GM12878 (cell line): ENCODE measurements around the gene RANBP9. TPM values are rescaled to one million over a fixed set of nuclear protein-coding genes. Genes with fewer than 3 reads are reported as not detected.
A peak's percentile ranks its signal among the peaks of the same experiment; 100 is the strongest.

Experiments
- ATAC-seq: fragments of 200-7000 bp; cut with Tn5 transposase; 3 replicates; pipeline ENCODE4 v1.9.1; 2020; ENCODE audit warnings: mild to moderate bottlenecking, moderate library complexity
- BruUV-seq: library from RNA; stranded (reverse); fragments of 400-500 nt; replicated peaks from 2 replicates; lab custom pipeline; 2021; lab: Mats Ljungman, UMichigan
- CTCF ChIA-PET: fragments of 300-600 bp; sonication (Branson Sonifier 250); formaldehyde crosslinking; extraction: SDS; loops from one replicate; lab custom pipeline; 2021; ENCODE audit warnings: inconsistent platforms; lab: Yijun Ruan, JAX
- POLR2A ChIA-PET: fragments of 350-600 bp; formaldehyde crosslinking; extraction: SDS; loops from one replicate; lab custom pipeline; 2021; ENCODE audit warnings: inconsistent platforms; lab: Charles Lee
- RAD21 ChIA-PET: fragments of 300-600 bp; sonication (Branson Sonifier 250); formaldehyde crosslinking; loops from one replicate; lab custom pipeline; 2023; ENCODE audit warnings: antibody characterized with exemption; ENCODE audit not compliant: unreplicated experiment; lab: Charles Lee
- SMC1A ChIA-PET: fragments of 300-600 bp; sonication (Branson Sonifier 250); formaldehyde crosslinking; loops from one replicate; lab custom pipeline; 2023; ENCODE audit not compliant: unreplicated experiment, uncharacterized antibody; lab: Charles Lee
- DNase-seq: peaks from one replicate; pipeline ENCODE4 v3.0.0-alpha.2; 2011; ENCODE audit warnings: low read depth, low spot score
- FAIRE-seq: peaks from 3 replicates; lab custom pipeline; 2011; peaks lifted over from hg19 to GRCh38; lab: Jason Lieb, UNC
- H2AFZ ChIP-seq: 2 replicates; pipeline ENCODE4 v1.6.0; 2011; ENCODE audit warnings: low read depth, low read length, control low read depth; ENCODE audit not compliant: control insufficient read depth
- H3K27ac ChIP-seq: 2 replicates; pipeline ENCODE4 v1.5.1; 2011; ENCODE audit warnings: control low read depth; ENCODE audit not compliant: control insufficient read depth, insufficient read depth
- H3K27me3 ChIP-seq, 2 experiments: replicated peaks in 1 of 2; 2 replicates each; pipeline versions ENCODE4 v1.6.0 to v1.6.1; 2011; ENCODE audit warnings: low read length in 1 of 2; ENCODE audit not compliant: control insufficient read depth in 2 of 2, insufficient read depth in 2 of 2
- H3K36me3 ChIP-seq, 2 experiments: 2 replicates each; pipeline ENCODE4 v1.5.1; 2011; ENCODE audit warnings: low read length in 1 of 2; ENCODE audit not compliant: control insufficient read depth in 2 of 2, insufficient read depth in 2 of 2
- H3K4me1 ChIP-seq: 2 replicates; pipeline ENCODE4 v1.6.1; 2011; ENCODE audit warnings: mild to moderate bottlenecking, low read length, moderate library complexity, mixed read lengths; ENCODE audit not compliant: control insufficient read depth, insufficient read depth
- H3K4me2 ChIP-seq: 2 replicates; pipeline ENCODE4 v1.6.0; 2011; ENCODE audit warnings: control low read depth; ENCODE audit not compliant: control insufficient read depth, insufficient read depth
- H3K4me3 ChIP-seq: fragments of 200-600 bp; sonication (generic); 2 replicates; pipeline ENCODE4 v1.5.1; 2016
- H3K79me2 ChIP-seq: 2 replicates; pipeline ENCODE4 v1.6.0; 2011; ENCODE audit warnings: low read length; ENCODE audit not compliant: control insufficient read depth, insufficient read depth
- H3K9ac ChIP-seq: 2 replicates; pipeline ENCODE4 v1.8.0; 2011; ENCODE audit warnings: low read length, control low read depth, mixed read lengths; ENCODE audit not compliant: control insufficient read depth, insufficient read depth
- H3K9me3 ChIP-seq: replicated peaks from 3 replicates; pipeline ENCODE4 v1.5.1; 2011; ENCODE audit warnings: mild to moderate bottlenecking, low read length; ENCODE audit not compliant: control insufficient read depth, insufficient read depth
- H4K20me1 ChIP-seq: 2 replicates; pipeline ENCODE4 v1.6.0; 2011; ENCODE audit not compliant: control insufficient read depth, insufficient read depth
- ATF2 ChIP-seq: IDR thresholded peaks from 2 replicates; pipeline ENCODE4 v1.6.1; 2012; ENCODE audit warnings: low read length, inconsistent platforms
- BCL11A ChIP-seq: IDR thresholded peaks from 2 replicates; pipeline ENCODE4 v1.6.1; 2011; ENCODE audit warnings: low read depth, low read length
- E2F8 ChIP-seq: fragments of 450-650 bp; IDR thresholded peaks from 2 replicates; pipeline ENCODE4 v1.6.1; 2018; ENCODE audit warnings: mild to moderate bottlenecking, low read depth, moderate library complexity; ENCODE audit not compliant: partially characterized antibody
- ELK1 ChIP-seq: IDR thresholded peaks from 2 replicates; pipeline ENCODE4 v1.6.1; 2012; ENCODE audit warnings: low read depth, low read length, improper control_type of control experiment
- GABPA ChIP-seq: IDR thresholded peaks from 2 replicates; pipeline ENCODE4 v1.6.1; 2014; ENCODE audit warnings: antibody characterized with exemption, low read depth, mild to moderate bottlenecking, inconsistent platforms
- SRF ChIP-seq, 2 experiments: IDR thresholded peaks; 2 replicates each; pipeline ENCODE4 v1.6.1; 2011; ENCODE audit warnings: low read depth in 2 of 2, low read length in 2 of 2, mild to moderate bottlenecking in 1 of 2, moderate library complexity in 1 of 2
- STAT1 ChIP-seq: fragments of 450-650 bp; conservative IDR thresholded peaks from 2 replicates; pipeline ENCODE4 v1.6.1; 2014; ENCODE audit warnings: antibody characterized with exemption, mild to moderate bottlenecking
- TARDBP ChIP-seq: IDR thresholded peaks from 2 replicates; pipeline ENCODE4 v1.6.1; 2016; ENCODE audit warnings: borderline replicate concordance
- ZNF384 ChIP-seq: IDR thresholded peaks from 2 replicates; pipeline ENCODE4 v1.6.1; 2012; ENCODE audit warnings: low read depth, mild to moderate bottlenecking, low read length, improper control_type of control experiment, borderline replicate concordance
- ZSCAN29 ChIP-seq: fragments of 450-650 bp; IDR thresholded peaks from 2 replicates; pipeline ENCODE4 v1.6.1; 2017; ENCODE audit warnings: mild to moderate bottlenecking, moderate library complexity
- WGBS: methylation state at CpG from one replicate; pipeline ENCODE4 v1.1.6; 2016; ENCODE audit warnings: low lambda C conversion rate; ENCODE audit not compliant: insufficient replicate concordance, insufficient coverage; ENCODE audit errors: missing lambda C conversion rate; 5-methylcytosine and 5-hydroxymethylcytosine counted together
- in situ Hi-C: fragments of 300-500 bp; cut with MboI; formaldehyde crosslinking; loops from 9 replicates; pipeline ENCODE4 v1.14.3; 2018; ENCODE audit warnings: mixed read lengths
- intact Hi-C: fragments of 100-400 bp; cut with micrococcal nuclease; formaldehyde crosslinking; loops from one replicate; pipeline ENCODE4 v1.14.2; 2022; ENCODE audit not compliant: unreplicated experiment
- polyA plus RNA-seq, 11 experiments: library from polyadenylated mRNA; depleted of rRNA in 4 of 11; unstranded in 6 of 11; stranded (reverse) in 5 of 11; fragments of >200 nt; fragmentation: Nextera tagmentation in 4 of 11; fragmentation: Illumina TruSeq in 1 of 11; extraction: Ambion mirVana in 4 of 11; extraction: Trizol in 1 of 11; gene quantifications; 1 replicate in 1 of 11; 2 replicates in 10 of 11; pipeline versions ENCODE4 v1.2.1 to v1.2.3, GENCODE V29; 2011 to 2016; ENCODE audit warnings: inconsistent platforms in 2 of 11, missing spikeins in 2 of 11, low read depth in 1 of 11
- total RNA-seq, 4 experiments: library from RNA; depleted of rRNA in 3 of 4; stranded (reverse); fragments of >200 nt in 3 of 4; fragmentation: Illumina TruSeq in 1 of 4; extraction: Trizol in 1 of 4; gene quantifications; 2 replicates each; pipeline versions ENCODE4 v1.2.1 to v1.2.3, GENCODE V29; 2013 to 2021
- TF ChIP-seq, protein P1 (sequence below): fragments of 450-650 bp; IDR thresholded peaks from 2 replicates; pipeline ENCODE4 v1.6.1; 2017; ENCODE audit warnings: mild to moderate bottlenecking, moderate library complexity
- TF ChIP-seq, protein P2 (sequence below): fragments of 450-650 bp; IDR thresholded peaks from 2 replicates; pipeline ENCODE4 v1.6.1; 2014; ENCODE audit warnings: mild to moderate bottlenecking

Gene RANBP9
- total and polyA plus RNA-seq, 10 of the 15 experiments (the other 5 are each of a cell fraction or from before 2014, with no cell fraction given) = 3.7 to 43.1 (median 16.2) TPM

GRCh38 chr6:13572951-13573654 lies 138.5 kb downstream of the RANBP9 start:
- H3K4me2 ChIP-seq = peak overlapping the region; percentile 99
- in situ Hi-C loops (no loop called here), intact Hi-C loops (no loop called here)
- H3K4me1 ChIP-seq = peaks cover 4% of the 10 kb centered on the region
- ChIA-PET SMC1A (interaction anchor here (1.0 to 3.1 kb wide), 9 partner anchors 9 to 244 kb away, joined by 3 to 15 read pairs (median 3); partner anchors contain the start of gene NOL7), CTCF (interaction anchor here (0.8 to 3.7 kb wide), 11 partner anchors 11 to 245 kb away, joined by 3 to 45 read pairs (median 5); partner anchors contain the start of gene TBC1D7), POLR2A (interaction anchor here (2.3 kb wide), 1 partner anchor 42 kb away, joined by 11 read pairs; the partner anchor contains the start of gene NOL7), RAD21 (interaction anchor here (0.8 to 3.1 kb wide), 6 partner anchors 15 to 235 kb away, joined by 3 to 31 read pairs (median 9); no protein-coding TSS in a partner anchor)
- no peaks in the 10 kb centered on the region for H3K36me3 ChIP-seq
- BruUV-seq = no TSS peak
- 80% methylated on average over 16 of the region's 16 CpGs for WGBS
- H3K27ac ChIP-seq = no peak overlapping the region
- DNase-seq (no peak), ATAC-seq (no peak), FAIRE-seq (no peak)
- no peaks in the 10 kb centered on the region for H3K9me3 ChIP-seq
- H3K4me3 ChIP-seq = peak overlapping the region; percentile 93
- H3K79me2 ChIP-seq = peaks cover 8% of the 10 kb centered on the region
- H2AFZ ChIP-seq = peak overlapping the region; percentile 79; the same call in 1 of the 2 replicates
- H3K9ac ChIP-seq = peak overlapping the region; percentile 92
- no peaks in the 10 kb centered on the region for H4K20me1 ChIP-seq
- H3K27me3 ChIP-seq = no peaks in the 10 kb centered on the region
- TF ChIP-seq ATF2 (no peak), GABPA (no peak), TARDBP (no peak), ZSCAN29 (no peak), ELK1 (no peak), ZNF384 (no peak), E2F8 (no peak), STAT1 (no peak), SRF (IDR thresholded peaks at IDR 0.05; ENCODE audit: low read depth in 2 of 2, low read length in 2 of 2) (no peak), BCL11A (no peak)
- TF ChIP-seq, protein P1, sequence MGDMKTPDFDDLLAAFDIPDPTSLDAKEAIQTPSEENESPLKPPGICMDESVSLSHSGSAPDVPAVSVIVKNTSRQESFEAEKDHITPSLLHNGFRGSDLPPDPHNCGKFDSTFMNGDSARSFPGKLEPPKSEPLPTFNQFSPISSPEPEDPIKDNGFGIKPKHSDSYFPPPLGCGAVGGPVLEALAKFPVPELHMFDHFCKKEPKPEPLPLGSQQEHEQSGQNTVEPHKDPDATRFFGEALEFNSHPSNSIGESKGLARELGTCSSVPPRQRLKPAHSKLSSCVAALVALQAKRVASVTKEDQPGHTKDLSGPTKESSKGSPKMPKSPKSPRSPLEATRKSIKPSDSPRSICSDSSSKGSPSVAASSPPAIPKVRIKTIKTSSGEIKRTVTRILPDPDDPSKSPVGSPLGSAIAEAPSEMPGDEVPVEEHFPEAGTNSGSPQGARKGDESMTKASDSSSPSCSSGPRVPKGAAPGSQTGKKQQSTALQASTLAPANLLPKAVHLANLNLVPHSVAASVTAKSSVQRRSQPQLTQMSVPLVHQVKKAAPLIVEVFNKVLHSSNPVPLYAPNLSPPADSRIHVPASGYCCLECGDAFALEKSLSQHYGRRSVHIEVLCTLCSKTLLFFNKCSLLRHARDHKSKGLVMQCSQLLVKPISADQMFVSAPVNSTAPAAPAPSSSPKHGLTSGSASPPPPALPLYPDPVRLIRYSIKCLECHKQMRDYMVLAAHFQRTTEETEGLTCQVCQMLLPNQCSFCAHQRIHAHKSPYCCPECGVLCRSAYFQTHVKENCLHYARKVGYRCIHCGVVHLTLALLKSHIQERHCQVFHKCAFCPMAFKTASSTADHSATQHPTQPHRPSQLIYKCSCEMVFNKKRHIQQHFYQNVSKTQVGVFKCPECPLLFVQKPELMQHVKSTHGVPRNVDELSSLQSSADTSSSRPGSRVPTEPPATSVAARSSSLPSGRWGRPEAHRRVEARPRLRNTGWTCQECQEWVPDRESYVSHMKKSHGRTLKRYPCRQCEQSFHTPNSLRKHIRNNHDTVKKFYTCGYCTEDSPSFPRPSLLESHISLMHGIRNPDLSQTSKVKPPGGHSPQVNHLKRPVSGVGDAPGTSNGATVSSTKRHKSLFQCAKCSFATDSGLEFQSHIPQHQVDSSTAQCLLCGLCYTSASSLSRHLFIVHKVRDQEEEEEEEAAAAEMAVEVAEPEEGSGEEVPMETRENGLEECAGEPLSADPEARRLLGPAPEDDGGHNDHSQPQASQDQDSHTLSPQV = no peak
- TF ChIP-seq, protein P2, sequence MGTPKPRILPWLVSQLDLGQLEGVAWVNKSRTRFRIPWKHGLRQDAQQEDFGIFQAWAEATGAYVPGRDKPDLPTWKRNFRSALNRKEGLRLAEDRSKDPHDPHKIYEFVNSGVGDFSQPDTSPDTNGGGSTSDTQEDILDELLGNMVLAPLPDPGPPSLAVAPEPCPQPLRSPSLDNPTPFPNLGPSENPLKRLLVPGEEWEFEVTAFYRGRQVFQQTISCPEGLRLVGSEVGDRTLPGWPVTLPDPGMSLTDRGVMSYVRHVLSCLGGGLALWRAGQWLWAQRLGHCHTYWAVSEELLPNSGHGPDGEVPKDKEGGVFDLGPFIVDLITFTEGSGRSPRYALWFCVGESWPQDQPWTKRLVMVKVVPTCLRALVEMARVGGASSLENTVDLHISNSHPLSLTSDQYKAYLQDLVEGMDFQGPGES = no peak
